Measurements from ENCODE around the gene AP4E1.
A peak's percentile ranks its signal among the peaks of the same experiment; 100 is the strongest.
"Not testable (repeated sequence)": the region's sequence is repeated elsewhere in the genome, so short reads cannot be mapped to it uniquely, and the experiment has no call there.

AP4E1 gene

GRCh38 chr15:50890751-50891150, 17.7 kb upstream of the AP4E1 start:
- DNase-seq, result no peak

GRCh38 chr15:50891159-50891558, 17.3 kb upstream of the AP4E1 start:
- no peak for DNase-seq

GRCh38 chr15:50893976-50894375, 14.5 kb upstream of the AP4E1 start:
- DNase-seq, result no peak

GRCh38 chr15:50901390-50901789, 7.1 kb upstream of the AP4E1 start:
- DNase-seq, result not testable (repeated sequence)

GRCh38 chr15:50904211-50904610, 4.3 kb upstream of the AP4E1 start:
- no peak for DNase-seq

DNA sequence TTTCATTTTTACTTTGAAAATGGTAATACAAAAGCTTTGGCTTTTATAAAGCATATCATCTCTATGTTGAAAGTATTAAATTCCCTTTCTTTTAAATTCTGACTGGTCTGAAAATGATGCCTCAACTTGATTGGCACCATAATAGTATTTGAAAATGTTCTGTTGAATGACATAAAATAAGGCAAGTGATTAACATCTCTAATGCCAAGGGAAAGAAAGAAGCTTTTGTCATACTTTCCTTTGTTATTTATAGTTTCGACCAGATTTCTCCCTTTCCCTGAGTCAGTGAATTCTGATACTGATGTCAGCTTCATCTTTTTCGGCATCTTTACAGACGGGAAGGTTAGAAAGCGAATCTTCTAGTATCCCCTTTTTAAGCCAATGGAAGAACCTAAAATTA, 3.4 kb upstream of the AP4E1 start:
- no peak for DNase-seq

DNA sequence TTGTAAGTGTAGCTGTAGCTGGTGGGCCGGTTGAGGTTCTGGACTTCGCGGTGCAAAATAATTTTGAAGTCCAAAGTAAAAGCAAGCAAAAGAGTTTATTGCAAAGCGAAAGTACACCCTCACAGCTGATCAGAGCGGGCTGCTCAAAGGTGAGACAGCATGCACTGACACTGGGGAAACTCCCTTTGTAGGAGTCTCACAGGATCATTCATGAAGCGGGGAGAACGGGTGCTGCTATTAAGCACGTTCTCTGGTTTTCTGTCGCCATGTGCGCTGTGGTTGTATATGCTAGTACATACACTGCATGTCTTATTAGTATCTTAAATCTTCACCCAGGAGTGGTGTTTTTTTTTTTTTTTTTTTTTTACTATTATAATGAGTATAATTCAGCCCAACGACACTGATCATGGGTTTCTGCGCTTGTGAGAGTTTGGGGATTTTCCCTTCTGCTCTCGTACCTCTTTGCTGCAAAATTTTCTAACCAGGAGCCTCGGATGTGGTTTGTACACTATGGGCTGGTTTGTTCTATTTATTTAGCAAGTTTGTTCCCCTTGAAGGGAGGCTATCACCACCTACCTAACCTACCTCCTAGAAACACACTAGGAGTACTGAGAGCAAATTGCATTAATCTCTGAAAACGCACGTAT, 1.4 kb upstream of the AP4E1 start:
- DNase-seq, result peak; percentile 75

- peak; percentile 44 for DNase-seq
These were observed 778 bp upstream of the AP4E1 start for GRCh38 chr15:50907601-50908208.

- no peak for DNase-seq
These were observed 481 bp downstream of the AP4E1 start for GRCh38 chr15:50909010-50909317.

DNA sequence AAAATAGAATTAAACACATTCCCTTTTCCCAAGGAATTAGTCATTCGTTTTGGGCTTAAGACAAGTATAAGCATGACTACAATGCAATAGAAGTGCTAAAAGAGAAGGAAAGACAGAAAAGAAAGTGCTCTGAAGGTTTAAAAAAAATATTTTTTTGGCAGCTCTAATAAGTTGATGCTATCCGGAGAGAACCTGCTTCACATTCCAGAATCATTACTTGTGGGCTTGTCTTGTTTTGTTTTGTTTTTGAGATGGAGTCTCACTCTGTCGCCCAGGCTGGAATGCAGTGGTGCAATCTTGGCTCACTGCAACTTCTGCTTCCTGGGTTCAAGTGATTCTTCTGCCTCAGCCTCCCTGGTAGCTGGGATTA, 1.9 kb downstream of the AP4E1 start:
- DNase-seq, result not testable (repeated sequence)

- no peak for DNase-seq
These were observed 2.5 kb downstream of the AP4E1 start for GRCh38 chr15:50911001-50911400.

DNA sequence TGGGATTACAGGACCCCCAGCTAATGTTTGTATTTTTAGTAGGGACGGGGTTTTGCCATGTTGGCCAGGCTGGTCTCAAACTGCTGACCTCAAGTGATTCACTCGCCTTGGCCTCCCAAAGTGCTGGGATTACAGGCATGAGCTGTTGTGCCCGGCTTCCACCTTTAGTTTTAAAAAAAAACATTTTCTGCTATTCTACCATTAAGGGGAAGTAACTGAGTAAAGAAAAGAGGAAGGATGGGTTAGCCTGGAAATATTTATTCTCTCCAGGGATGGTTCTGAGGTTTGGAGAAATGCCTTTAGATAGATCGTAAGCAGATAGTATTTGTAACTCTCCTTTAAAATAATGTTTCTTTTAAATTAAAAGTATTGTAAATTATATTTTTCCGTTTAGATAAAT, 3.1 kb downstream of the AP4E1 start:
- DNase-seq, result no peak

DNA sequence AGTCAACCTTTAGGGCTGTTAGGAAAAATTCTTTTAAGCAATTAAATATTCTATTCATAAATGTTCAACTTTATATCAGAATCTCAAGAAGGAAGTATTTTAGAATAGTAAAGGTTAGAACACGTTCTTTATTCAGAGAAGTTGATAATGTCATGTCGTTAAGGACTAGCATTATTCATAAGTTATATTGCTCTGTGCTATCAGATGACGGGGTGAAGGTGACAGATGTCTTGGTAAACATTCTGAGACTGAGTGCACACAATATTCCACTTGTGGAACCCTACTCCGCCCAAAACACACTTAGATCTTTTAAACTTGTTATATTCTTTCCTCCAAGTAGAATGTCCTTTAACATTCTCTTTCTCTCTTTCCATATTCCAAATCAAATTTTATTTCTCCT, 7.9 kb downstream of the AP4E1 start:
- no peak for DNase-seq

GRCh38 chr15:50919359-50919758, 10.9 kb downstream of the AP4E1 start:
- not testable (repeated sequence) for DNase-seq

DNA sequence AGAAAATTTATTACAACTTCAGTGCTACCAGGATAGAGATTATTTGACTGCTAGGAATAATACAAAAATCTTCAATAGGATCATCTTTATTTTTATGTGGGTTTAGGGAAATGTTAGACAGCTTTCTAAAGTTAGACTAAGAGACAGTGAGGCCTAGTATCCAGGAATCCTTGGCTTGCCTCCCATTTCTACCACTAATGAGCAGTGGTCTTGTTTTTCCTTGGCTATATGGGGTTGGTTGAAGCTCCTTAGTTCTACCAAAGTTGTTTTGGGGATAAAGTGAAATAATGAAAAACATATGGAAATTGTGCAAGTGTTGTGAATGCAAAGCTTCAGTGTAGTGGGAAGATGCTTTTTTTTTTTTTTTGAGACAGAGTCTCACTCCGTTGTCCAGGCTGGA, 16.8 kb downstream of the AP4E1 start:
- DNase-seq, result no peak

DNA sequence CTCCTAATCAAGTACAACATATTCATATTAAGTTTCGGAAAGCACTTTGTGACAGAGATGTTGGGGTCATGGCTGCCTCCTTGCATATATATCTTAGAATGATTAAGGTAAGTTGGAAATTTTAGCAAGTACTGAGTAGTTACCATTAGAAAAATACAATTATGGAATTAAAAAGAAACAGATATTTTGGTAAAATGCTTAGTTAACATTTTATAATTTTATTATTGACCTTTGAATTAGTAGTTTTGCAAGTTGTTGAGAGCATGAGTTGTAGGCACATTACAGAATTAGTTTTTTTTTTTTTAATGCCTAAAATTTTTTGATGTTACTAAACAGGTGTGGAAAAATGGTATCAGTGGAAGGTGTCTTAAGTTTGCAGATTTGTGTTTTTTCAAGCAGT, 20.6 kb downstream of the AP4E1 start:
- no peak for DNase-seq

DNA sequence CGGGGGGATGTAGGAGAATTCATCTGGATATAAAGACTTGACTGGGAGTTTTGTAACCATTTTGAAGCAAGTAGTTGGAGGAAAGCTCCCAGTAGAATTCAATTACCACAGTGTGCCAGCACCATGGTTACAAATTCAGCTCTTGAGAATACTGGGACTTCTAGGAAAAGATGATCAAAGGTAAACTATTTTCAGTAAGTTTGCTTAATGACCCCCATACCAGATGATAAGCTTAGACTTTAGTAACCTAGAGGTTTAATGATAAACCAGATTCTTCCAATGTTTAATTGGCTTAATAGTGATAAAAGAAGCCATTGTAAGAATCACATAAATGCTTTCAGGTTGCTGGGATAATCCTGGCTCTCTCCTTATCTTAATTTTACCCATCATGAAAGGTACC, 22.3 kb downstream of the AP4E1 start:
- no peak for DNase-seq

DNA sequence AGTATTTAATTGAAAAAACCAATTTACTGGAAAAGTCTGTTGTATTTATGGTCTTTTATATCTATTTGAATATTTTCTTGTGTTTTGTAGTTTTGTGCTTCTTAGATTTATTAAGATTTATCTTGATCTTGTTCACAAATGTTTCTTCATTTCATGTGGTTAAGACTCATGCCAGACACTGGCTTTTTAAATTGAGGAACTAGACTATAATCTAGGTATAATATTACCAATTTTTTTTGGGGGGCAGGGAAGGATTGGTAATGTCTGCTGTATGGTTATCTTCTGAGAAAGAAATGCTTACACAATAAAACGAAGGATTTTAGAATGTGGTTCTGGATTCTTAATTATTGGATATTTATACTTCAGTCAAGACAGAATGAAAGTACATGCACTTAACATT, 24.9 kb downstream of the AP4E1 start:
- no peak for DNase-seq

DNA sequence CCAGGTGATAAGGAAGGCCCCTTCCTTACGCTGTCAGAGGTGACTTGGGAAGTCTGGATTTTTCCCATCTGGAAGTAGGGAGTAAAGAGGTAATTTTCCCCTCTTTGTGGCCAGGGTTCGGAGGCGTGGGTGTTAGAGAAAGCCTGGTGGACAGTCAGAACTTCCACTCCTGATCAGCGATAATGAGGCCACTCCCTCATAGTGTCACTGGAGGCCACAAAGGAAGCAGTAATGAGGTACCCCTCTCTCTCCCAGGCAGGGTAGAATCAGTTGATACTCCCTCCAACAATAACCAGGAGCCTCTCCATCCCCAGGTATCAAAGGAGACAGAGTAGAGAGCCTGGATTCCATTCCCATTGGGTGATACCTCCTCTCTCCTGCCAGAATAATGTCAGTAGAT, 30.0 kb downstream of the AP4E1 start:
- DNase-seq, result no peak

DNA sequence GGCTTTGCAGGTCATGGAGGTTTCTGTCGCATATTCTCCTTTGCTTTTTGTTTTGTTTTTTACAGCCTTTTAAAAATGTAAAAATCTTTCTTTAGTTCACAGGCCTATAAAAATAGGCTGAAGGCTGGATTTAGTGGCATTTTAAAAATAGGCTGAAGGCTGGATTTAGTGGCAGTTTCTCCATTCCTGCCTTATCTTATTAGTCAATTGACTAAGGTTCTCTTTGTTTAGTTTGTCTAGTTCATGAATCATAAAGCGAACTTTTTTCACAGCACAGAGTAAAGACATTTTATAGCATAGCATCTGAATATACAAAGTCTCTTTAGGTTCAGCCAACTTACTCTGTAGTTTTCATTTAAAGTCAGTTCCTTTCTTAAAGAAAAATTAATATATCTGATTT, 31.4 kb downstream of the AP4E1 start:
- no peak for DNase-seq

DNA sequence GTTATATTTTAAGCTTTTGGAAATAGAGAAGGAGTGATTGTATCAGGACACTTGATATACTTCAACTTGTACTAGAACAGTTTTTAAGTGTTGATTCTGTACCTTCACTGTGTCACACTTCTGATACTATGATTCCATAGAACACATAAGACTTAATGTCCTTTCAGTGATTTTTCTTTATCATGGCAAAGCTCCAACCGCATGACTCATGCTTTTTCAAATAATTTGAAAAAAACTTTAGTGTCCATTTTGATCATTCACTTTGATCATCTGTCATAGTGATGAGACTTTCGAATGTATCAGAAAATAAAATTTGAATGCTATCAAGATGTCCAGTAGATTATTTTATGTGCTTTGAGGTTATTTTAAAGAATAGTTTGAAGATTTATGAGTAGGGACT, 32.0 kb downstream of the AP4E1 start:
- DNase-seq, result no peak

GRCh38 chr15:50943638-50944037, 35.2 kb downstream of the AP4E1 start:
- no peak for DNase-seq

GRCh38 chr15:50944672-50945071, 36.2 kb downstream of the AP4E1 start:
- DNase-seq, result no peak

GRCh38 chr15:50945725-50946124, 37.2 kb downstream of the AP4E1 start:
- no peak for DNase-seq

DNA sequence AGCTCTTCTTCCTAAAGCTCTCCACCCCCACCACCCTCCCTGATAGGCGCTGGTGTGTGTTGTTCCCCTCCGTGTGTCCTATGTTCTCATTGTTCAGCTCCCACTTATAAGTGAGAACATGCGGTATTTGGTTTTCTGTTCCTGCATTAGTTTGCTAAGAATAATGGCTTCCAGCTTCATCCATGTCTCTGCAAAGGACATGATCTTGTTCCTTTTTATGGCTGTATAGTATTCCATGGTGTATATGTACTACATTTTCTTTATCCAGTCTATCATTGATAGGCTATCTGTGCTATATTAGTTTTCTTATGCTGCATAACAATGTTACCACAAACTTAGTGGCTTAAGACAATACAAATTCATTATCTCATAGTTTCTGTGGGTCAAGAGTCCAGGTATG, 42.3 kb downstream of the AP4E1 start:
- not testable (repeated sequence) for DNase-seq
